A673 (cell line): ENCODE data around the gene HEXIM1. TPM values are rescaled to one million over a fixed set of nuclear protein-coding genes. Genes with fewer than 3 reads are reported as not detected.
A peak's percentile ranks its signal among the peaks of the same experiment; 100 is the strongest.

Experiments
- BruUV-seq: library from RNA; stranded (reverse); fragments of 400-500 nt; replicated peaks from 2 replicates; lab custom pipeline; 2021; lab: Mats Ljungman, UMichigan
- CTCF ChIA-PET: fragments of 300-600 bp; sonication (Branson Sonifier 250); formaldehyde crosslinking; loops from one replicate; lab custom pipeline; 2022; ENCODE audit warnings: antibody characterized with exemption; lab: Charles Lee
- POLR2A ChIA-PET: fragments of 300-600 bp; sonication (Branson Sonifier 250); formaldehyde crosslinking; loops from one replicate; lab custom pipeline; 2022; ENCODE audit warnings: antibody characterized with exemption; ENCODE audit not compliant: low non-redundant PET; lab: Charles Lee
- DNase-seq: peaks from one replicate; pipeline ENCODE4 v3.0.0-alpha.2; 2015; ENCODE audit warnings: low spot score
- H3K27ac ChIP-seq: fragments of 200-600 bp; sonication (generic); 2 replicates; pipeline ENCODE4 v1.5.1; 2016; ENCODE audit warnings: mixed run types, low read depth, mild to moderate bottlenecking, mixed read lengths, antibody characterized with exemption, low read length; ENCODE audit not compliant: poor library complexity, severe bottlenecking
- H3K27me3 ChIP-seq: fragments of 200-600 bp; sonication (generic); replicated peaks from 2 replicates; pipeline ENCODE4 v1.6.1; 2017; ENCODE audit warnings: mixed run types, low read depth, mild to moderate bottlenecking, mixed read lengths, antibody characterized with exemption, low read length; ENCODE audit not compliant: insufficient read depth, poor library complexity
- H3K36me3 ChIP-seq: fragments of 200-600 bp; sonication (generic); 2 replicates; pipeline ENCODE4 v1.6.1; 2016; ENCODE audit warnings: mixed run types, mild to moderate bottlenecking, mixed read lengths, antibody characterized with exemption, low read length; ENCODE audit not compliant: insufficient read depth, poor library complexity, severe bottlenecking
- H3K4me1 ChIP-seq: fragments of 200-600 bp; sonication (generic); 2 replicates; pipeline ENCODE4 v1.6.1; 2017; ENCODE audit warnings: mixed run types, mild to moderate bottlenecking, mixed read lengths, antibody characterized with exemption, low read length; ENCODE audit not compliant: insufficient read depth, poor library complexity, severe bottlenecking
- H3K4me3 ChIP-seq: fragments of 200-600 bp; sonication (generic); 2 replicates; pipeline ENCODE4 v1.5.1; 2016; ENCODE audit warnings: low read depth, mixed run types, mild to moderate bottlenecking, mixed read lengths, low read length; ENCODE audit not compliant: poor library complexity, severe bottlenecking
- H3K9me3 ChIP-seq: fragments of 200-600 bp; sonication (generic); 2 replicates; pipeline ENCODE4 v1.6.1; 2016; ENCODE audit warnings: mixed run types, low read depth, mild to moderate bottlenecking, mixed read lengths, antibody characterized with exemption, low read length; ENCODE audit not compliant: poor library complexity, severe bottlenecking
- CTCF ChIP-seq: fragments of 300-800, 200-600 bp; sonication (generic); conservative IDR thresholded peaks from 2 replicates; pipeline ENCODE4 v1.5.1; 2017; ENCODE audit warnings: low read depth, mild to moderate bottlenecking, antibody characterized with exemption, low read length, moderate library complexity, mixed read lengths
- EZH2 ChIP-seq: fragments of 200-600 bp; sonication (generic); IDR thresholded peaks from 2 replicates; pipeline ENCODE4 v1.6.1; 2017; ENCODE audit warnings: borderline replicate concordance, low read depth, mild to moderate bottlenecking, mixed read lengths, antibody characterized with exemption, low read length; ENCODE audit not compliant: poor library complexity, severe bottlenecking
- intact Hi-C: fragments of 100-400 bp; cut with micrococcal nuclease; formaldehyde crosslinking; loops from one replicate; pipeline ENCODE4 v1.10.0; 2022; ENCODE audit not compliant: unreplicated experiment
- total RNA-seq: library from RNA; stranded (reverse); gene quantifications from 2 replicates; pipeline ENCODE4 v1.2.3, GENCODE V29; 2021

HEXIM1 gene
- total RNA-seq, 1 experiment from 2014 or later = 21.2 TPM

GRCh38 chr17:45161288-45162024 lies 13.2 kb downstream of the HEXIM1 start, which contains the start of gene HEXIM2:
TSS of gene HEXIM2 (plus strand) at chr17:45161875. CDS start at chr17:45162794, 919 bp downstream.
- no TSS peak for BruUV-seq
- peak within 1 kb of the TSS; percentile 90 for H3K4me3 ChIP-seq
- no peak for TF ChIP-seq CTCF
- no peak for TF ChIP-seq EZH2

DNA sequence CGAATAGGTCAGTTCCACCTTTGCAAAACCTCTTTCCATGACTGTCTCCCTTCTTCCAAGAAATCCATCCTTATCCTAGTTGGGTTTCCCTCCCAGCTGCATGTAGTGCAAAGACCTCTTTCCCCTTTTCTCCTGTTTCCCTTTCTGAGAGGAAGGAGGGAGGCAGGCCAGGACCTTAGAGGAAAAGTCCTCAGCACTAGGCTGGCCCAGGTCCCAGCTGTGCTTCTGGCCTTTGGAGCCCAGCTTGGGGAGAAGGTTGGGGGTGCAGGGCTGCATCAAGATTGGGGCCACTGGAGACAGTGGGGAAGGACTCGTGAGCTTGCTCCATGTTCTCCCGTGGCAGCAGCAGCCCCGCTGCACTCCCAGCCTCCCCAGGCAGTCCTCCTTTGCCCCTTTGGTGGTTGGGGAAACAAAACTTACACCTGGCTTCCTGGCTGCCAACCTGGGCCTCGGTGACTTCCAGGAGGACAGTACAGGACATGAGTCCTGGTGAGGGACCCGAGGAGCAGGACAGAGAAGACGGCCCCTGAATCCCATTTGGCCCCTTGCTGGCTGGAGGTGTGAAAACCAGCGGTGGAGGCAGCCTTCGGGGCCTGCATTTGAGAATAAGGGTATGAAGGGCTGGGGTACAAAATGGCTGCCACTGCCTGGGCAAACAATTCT lies 13.9 kb downstream of the HEXIM1 start:
- no TSS peak for BruUV-seq

More at GRCh38 chr17:45161288-45162024, 13.2 kb downstream of the HEXIM1 start, which contains the start of gene HEXIM2:
- ChIA-PET CTCF (interaction anchor here (0.6 to 1.8 kb wide), 6 partner anchors 9 to 163 kb away, joined by 3 to 13 read pairs (median 6); partner anchors contain the start of genes ACBD4 and HEXIM1), POLR2A (interaction anchor here (1.3 to 1.5 kb wide), 2 partner anchors 10 to 13 kb away, joined by 4 to 8 read pairs; partner anchors contain the start of gene HEXIM1)
- H3K9me3 ChIP-seq = no peaks in the 10 kb centered on the region
- peaks cover 6% of the 10 kb centered on the region for H3K4me1 ChIP-seq
- H3K36me3 ChIP-seq = no peaks in the 10 kb centered on the region
- intact Hi-C loops = no loop called here
- H3K27ac ChIP-seq = peak within 1 kb of the TSS; percentile 98
- peak; percentile 97 for DNase-seq
- H3K27me3 ChIP-seq = no peaks in the 10 kb centered on the region

More for the DNA sequence above, 13.9 kb downstream of the HEXIM1 start:
- ChIA-PET CTCF (interaction anchor here (1.3 to 1.8 kb wide), 4 partner anchors 10 to 27 kb away, joined by 4 to 13 read pairs (median 8); partner anchors contain the start of genes ACBD4 and HEXIM1), POLR2A (interaction anchor here (1.3 to 1.5 kb wide), 2 partner anchors 11 to 14 kb away, joined by 4 to 8 read pairs; partner anchors contain the start of gene HEXIM1)
- peak overlapping the region; percentile 90 for H3K4me3 ChIP-seq
- peak overlapping the region; percentile 50 for H3K27ac ChIP-seq
- H3K4me1 ChIP-seq = peaks cover 6% of the 10 kb centered on the region
- TF ChIP-seq CTCF = no peak
- no peak for TF ChIP-seq EZH2
- H3K27me3 ChIP-seq = no peaks in the 10 kb centered on the region
- no peaks in the 10 kb centered on the region for H3K9me3 ChIP-seq
- no peak for DNase-seq
- H3K36me3 ChIP-seq = no peaks in the 10 kb centered on the region
- intact Hi-C loops = no loop called here
